Measurements from ENCODE around the gene CPS1.

CPS1 gene

DNA sequence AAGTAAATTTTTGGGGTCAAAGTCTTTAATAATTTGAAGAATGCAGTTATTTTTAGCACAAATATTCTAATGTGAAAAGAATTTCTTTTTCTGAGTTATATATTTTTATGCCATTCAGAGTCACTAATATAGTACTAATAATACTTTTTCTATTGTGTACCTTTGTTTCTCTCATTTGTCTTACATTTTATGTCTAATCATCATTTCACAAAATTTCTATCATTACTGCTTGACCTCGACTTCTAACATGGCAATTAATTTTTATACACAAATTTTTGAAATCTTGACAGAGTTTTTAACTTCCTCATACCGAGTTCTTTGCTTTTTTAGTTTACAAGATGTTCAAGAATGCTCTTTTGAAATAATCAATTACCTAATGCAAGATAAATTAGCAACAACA lies 8.4 kb upstream of the CPS1 start:
- DNase-seq: no peak

- DNase-seq: no peak
Measured at GRCh38 chr2:210548878-210549384, 7.5 kb upstream of the CPS1 start.

GRCh38 chr2:210551001-210551400 lies 5.4 kb upstream of the CPS1 start:
- no peak for DNase-seq

DNA sequence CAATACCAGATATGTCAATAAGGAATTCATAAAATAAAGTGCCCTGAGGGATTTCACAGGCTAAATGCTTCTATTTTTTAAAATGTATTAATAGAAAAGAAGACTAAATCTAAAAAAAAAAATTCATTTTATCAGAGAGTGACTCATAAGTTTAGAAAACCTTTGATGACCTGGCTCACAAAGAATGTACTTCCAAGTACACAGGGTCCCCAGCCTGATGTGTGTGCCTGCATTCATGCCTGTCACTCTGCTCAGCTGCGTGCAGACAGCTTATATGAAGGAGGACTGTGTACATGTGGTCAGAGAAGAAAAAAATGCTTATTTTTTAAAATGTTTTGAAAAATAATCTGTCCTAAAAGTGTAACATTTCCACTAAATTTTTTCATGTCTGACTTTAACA lies 3.0 kb upstream of the CPS1 start:
- DNase-seq: no peak

- DNase-seq: no peak
Measured at GRCh38 chr2:210555555-210555954, 844 bp upstream of the CPS1 start.

DNA sequence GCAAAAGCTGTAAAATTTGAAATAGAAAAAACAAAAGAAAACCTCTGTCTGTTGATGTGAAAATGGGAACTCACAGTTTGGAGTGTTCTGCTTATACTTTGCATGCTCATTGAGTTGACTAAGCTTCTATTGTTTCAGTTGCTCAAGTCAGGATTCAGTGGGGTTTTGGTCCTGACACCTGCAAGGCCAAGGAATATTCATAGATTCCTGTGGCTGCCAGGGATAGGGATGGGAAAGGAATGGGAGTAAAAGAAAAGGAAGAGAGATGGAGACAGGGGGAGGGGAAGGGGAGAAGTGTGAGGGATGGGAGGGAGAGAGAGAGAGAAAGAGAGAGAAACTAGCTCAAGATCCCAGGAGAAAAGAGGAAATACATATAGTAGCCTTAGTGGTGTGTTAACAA lies 1.3 kb downstream of the CPS1 start:
- DNase-seq: no peak

DNA sequence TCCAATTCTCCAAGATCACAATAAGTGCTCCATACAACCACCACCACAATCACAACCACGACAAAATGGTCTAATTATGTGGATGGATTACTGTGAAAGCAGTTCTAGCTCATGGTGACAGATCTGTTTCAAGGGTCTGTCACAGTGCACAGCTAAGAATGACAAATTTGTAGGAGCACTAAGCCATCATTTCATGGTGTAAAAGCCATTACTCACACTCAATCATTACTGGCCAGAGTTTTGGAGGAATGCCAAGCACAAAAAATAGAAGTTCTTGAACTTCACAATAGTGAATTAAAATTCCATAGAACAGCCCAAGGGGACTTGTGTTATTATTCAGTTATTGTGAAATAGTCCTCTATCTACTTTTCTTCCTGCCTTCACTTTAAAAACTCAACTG lies 2.3 kb downstream of the CPS1 start:
- no peak for DNase-seq

DNA sequence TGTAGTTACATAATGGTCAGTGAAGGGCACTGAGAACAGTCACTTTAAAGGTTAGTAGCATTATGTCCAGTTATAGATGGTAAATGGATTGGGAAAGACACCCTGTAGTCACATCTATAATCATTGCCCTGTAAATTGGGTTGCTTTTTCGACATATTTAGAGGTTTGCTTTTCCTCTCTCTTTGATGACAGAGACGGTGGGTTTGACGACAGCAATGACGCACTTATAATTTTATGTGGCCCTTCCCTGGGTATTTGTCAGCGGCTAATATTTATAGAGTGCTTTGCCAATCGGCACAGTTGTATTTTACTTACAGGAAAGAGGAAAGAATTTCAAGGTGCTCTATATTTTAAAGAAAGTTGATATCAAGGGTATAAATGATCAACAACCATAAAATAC lies 2.8 kb downstream of the CPS1 start:
- DNase-seq: no peak

- no peak for DNase-seq
Measured at GRCh38 chr2:210561475-210561874, 5.1 kb downstream of the CPS1 start.

- no peak for DNase-seq
Measured at GRCh38 chr2:210562091-210562490, 5.7 kb downstream of the CPS1 start.

- DNase-seq: no peak
Measured at GRCh38 chr2:210562502-210563080, 6.2 kb downstream of the CPS1 start.

DNA sequence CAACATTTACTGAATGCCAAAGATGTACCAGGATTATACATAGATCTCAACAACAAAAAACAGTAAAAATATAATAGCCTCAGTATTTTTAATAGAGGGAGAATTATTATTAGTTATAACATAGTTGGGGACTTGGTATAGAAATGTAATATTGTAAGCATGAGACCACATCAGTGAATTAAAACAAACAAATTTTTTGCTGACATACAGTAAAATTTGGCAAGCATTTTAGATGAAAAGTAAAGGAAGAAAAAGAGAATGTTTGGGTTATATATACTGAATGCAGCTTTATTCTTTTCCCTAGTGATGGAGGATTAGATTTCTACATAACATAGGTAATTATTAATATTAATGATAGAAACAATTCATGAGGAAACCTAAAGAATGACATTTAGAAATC lies 10.9 kb downstream of the CPS1 start:
- no peak for DNase-seq

DNA sequence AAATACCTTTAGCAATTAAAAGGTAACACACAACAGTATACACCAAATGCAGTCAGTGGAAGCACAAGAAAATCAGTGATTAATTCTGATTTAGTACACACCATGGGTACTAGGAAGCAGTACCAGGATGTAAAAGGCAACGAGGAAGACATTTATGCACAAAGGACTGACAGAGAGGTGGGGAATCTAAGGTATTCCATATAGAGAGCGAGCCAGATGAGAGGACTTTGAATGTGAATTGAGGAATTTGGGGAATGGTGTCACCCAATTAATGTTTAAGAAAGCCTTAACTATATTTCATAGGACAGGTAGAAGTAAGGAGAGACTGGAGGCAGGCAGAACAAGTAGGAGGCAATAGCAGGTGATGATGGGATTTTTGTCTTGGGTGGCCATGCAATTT lies 11.7 kb downstream of the CPS1 start:
- DNase-seq: no peak

DNA sequence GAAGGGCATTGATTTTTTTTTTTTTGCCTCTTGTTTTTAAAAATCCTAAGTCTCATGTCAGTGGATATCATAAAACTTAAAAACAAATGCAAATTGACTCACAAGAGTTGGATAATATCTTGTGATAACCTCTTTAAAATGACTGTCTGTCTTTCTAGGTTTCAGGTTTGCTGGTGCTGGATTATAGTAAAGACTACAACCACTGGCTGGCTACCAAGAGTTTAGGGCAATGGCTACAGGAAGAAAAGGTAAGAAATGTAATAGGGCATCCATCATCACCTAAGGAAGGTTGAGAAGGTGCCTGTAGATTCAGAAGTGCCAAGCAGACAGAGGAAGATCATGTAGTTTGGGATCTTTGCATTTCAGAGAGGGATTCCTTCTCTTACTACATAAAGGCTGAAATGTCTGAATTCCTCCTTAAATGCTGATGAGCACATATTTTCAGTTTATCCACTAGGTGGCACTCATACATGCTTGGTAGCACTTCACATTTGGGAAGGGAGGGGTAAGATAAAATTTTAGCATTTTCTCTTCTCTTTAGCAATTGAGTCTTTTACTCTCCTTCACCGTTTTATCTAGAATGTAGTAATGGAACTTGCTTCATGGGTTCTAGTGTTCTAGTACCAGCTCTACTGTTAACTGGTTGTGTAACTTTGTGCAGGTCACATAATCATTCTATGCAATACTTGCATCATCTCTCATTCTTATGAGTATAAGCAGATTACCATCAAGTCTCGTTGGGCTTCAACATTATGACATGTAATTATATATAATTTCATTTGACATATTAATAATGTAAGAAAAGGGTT lies 21.1 kb downstream of the CPS1 start:
- peak; percentile 44 for DNase-seq

- no peak for DNase-seq
Measured at GRCh38 chr2:210584834-210585233, 28.4 kb downstream of the CPS1 start.

DNA sequence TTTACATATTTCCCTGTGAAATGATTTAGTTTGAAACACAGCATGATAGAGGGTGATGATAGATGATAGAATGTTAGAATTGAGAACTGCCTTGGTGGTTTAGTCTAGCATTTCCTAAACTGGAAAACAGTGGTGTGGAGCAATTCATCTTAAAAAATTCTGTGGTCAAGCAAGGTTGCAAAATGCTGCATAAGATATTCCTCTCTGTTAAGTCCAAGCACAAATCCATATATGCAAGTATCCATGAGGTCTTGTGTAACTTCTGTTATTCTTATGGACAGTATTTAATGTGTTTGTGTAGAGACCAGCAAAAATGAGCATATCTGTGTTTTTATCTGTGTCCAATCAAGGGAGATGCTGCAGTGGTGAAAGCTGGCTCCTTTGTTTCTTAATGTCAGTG lies 30.0 kb downstream of the CPS1 start:
- peak; percentile 31 for DNase-seq

- no peak for DNase-seq
Measured at GRCh38 chr2:210591663-210592062, 35.3 kb downstream of the CPS1 start.

DNA sequence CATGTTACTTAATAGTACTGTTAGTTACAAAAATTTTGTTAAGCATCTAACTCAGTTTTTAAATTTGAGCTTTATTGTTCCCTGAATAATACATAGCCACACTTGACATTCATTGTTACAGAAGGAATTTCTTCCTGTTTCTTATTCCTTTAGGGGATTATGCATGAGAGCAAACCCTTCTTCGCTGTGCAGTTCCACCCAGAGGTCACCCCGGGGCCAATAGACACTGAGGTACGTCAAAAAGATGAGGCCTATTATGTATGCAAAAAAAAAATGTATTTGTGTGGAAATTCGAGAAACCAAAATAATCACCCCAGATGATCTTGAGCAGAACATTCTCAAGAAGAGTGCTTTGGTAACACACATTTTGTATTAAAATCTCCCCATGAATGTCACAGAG lies 36.3 kb downstream of the CPS1 start:
- no peak for DNase-seq

GRCh38 chr2:210593166-210593565 lies 36.8 kb downstream of the CPS1 start:
- no peak for DNase-seq

- no peak for DNase-seq
Measured at GRCh38 chr2:210598219-210598618, 41.8 kb downstream of the CPS1 start.

DNA sequence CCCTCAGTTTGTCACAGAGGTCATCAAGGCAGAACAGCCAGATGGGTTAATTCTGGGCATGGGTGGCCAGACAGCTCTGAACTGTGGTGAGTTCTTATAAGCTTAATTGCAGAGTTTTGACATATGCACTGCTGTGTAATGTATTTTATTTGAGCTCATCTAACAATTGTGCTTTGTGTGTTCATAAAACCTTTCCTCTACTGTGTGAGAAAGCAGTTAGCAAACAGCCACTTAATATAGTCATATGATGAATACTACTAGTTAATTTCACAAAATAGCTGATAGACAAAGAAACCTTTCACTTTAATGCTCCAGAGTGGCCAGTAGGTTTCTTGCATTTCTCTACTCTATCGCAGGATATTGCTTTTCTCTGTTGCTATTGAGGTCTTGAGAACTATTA lies 43.1 kb downstream of the CPS1 start:
- no peak for DNase-seq

DNA sequence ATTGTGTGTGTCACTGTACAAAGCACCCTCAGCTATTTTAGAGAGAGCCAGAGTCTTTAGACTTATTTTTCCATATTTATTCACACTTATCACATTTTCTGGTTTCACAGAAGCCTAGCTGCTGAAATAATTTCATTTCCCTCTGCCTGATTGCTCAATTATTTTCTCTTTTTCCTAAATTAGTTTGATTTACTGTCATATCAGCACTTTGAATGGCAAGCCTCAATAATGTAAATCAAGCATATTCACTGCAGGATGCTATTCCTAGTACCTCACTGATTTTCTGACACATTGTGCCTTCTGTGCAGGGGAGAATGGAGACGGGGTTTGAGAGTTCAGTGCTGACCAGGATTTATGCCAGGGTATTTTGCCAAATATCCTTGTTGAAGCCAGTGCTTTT lies 48.3 kb downstream of the CPS1 start:
- no peak for DNase-seq

DNA sequence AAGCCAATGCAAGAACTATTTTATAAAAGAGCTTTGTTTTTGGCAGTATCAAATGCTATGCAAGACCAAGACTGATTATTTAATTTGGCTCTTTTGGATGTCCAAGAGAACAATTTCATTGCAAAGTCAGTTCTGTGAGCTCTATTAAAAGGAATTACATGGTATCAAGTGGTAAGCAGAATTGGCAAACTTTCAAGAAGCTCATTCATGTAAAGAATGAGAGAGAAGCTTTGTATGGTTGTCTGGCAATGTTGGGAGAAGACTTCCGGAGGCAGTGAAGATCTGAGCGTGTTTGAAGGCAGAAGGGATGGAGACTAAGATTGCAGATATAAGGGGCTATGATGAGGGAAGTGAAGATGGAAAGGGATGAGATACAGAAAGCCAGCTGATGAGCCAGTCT lies 49.6 kb downstream of the CPS1 start:
- no peak for DNase-seq

DNA sequence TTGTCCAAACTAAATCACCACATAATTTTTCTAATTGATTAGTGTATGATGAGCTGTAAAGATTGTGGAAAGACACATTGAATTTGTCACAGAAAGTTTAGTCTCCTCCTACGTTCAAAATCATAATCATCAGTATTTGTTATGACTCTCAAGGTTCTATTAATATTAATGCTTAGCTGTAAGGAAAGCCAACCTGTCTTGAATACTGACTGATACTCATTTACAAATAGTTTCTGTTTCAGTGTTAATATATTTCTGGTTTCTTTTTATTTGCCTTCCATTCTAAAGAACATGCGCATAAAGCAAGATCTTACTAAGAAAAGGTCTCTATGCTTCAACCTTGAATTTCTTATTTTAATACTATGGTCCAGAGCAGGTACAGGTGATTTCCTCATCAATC lies 55.1 kb downstream of the CPS1 start:
- no peak for DNase-seq

- DNase-seq: no peak
Measured at GRCh38 chr2:210616074-210616473, 59.7 kb downstream of the CPS1 start.

Measured in MV-4-11 (cell line).